ENCODE data around the gene FGFRL1.

Gene FGFRL1

DNA sequence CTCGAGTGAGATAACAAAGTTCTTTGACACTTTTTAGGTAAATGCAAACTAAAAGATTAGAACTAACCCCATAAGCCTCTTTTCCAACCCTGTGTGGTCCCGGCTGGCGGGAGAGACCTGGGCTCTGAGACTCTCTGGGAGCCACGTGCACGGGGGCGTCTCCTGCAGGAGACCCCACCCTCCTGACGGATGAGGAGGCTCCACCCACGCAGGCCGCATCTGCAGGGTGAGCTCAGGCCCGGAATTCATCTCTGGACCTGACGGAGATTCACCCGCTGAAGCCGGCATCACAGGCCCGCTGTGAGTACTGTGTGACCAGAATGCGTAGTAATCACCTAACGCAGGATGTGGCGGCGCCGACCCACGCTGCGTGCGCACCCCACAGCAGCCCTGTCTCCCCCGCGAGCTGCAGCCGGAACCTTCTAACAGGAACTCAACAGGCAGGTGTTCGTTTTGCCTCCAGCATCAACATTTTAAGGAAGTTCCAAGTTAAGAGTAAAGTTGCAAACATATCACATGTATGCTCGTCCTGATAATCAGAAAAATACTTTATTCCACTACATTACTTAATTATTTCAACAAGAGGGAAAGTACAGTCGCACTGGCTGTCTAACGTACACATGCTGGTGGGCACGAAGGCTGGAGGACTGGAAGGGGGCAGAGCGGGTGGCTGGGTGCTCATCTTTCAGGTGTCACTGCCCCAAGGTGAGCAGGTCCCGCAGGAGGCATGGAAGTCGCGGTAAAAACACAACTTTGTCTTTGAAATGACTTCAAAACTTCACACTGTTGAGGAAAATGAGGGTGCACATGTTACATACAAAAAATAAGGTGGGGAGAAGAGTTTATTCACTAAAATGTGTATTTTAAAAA, 44.5 kb downstream of the FGFRL1 start:
- DNase-seq, result no peak

DNA sequence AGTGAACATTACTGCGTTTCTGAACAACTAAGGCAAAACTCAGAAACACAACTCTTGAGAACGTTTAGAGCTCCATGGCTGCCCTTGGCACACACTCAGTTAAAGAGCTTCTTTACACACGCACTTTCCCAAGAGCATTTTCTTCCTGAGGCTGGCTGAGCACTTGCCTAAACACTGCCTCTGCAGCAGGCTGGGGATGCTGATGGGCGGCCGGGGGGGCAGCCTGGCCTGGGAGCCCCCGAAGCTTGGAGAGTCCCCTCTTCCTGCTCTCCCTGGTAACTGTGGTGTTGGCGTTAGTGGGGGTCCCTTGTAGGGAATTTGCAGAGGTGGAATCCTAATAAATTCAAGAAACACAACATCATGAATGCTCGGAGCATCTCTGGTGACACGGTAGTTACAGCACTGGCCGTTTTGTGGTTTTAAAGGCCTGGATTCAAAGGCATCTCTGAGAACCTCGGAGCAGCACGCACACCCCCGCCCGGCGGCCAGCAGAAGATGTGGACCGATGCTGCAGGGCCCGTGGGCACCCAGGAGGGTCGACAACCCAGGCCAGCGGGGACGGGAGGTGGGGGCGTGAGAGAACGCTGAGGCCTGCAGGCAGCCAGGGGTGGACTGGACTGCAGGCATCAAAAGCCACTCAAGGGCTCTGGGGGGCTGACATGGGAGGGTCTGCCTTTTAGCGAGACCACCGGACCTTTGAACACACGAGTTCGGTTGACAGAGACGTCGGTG, 45.4 kb downstream of the FGFRL1 start:
- no peak for DNase-seq

DNA sequence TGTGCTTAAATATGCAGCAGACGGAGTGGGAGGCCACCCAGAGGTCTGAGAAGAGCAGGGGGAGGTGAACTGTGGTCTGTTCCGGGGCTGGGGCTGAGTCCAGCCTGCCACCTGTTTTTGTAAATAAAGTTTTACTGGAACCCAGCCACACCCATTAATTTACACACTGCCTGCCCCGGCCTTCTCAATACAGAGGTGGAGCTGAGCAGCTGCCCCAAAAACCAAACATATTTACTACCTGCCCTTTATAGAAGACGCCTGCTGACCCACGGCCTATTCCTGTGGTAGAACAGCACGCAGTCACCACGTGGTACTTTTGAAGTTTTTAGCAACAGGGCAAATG, 45.9 kb downstream of the FGFRL1 start:
- no peak for DNase-seq

- DNase-seq, result no peak
Measured at GRCh38 chr4:1058198-1058996, 47.0 kb downstream of the FGFRL1 start.

DNA sequence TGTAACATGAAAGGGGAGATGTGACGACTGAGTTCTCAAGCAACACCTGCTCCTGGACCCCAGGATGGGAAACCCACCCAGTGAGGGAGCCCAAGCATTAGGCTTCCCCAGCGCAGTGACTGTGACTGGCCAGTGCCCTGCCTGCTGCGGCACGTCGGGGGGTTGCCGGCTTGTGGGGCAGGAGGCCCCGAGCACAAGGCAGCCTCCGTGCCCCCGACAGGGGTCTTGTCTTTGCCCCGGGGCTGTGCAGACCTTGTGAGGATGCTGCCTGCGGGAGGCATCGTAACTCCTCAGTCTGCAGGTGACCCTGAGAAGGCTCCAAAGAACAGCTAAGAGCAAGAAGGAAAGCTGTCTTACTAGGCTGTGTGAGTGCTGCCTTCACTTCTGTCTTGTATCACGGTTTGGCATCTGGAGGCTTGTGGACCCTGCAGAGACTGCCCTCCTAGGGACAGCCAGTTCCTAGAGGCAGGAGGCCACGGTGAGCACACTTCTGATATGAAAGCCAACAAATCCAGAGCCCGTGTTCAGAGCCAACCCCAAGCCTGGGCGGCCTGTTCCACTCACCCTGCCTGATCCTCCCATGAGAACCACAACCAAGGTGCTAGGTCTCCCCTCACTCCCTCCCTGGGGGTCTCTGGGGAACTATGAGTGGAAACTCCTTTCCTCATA, 47.7 kb downstream of the FGFRL1 start:
- no peak for DNase-seq

DNA sequence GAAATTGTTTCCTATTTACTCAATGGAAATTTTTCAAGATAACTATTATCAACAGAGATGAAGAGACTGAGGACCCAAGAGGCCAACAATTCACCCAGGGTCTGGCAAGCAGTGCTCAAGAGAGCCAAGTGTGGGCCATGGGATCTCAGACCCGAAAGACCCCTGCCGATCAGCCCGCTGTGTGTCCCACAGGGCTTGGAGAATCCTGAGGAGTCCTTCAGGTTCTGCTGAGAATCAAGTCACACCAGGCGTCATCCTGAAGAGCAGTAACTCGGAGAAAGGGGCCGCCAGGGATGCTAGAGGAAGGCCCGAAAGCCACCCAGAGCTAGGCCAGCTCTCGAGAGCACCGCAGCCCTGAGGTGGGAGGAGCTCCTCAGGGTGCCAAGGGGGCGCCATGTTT, 48.7 kb downstream of the FGFRL1 start:
- DNase-seq, result no peak

- no peak for DNase-seq
Measured at GRCh38 chr4:1060621-1061020, 49.2 kb downstream of the FGFRL1 start.

DNA sequence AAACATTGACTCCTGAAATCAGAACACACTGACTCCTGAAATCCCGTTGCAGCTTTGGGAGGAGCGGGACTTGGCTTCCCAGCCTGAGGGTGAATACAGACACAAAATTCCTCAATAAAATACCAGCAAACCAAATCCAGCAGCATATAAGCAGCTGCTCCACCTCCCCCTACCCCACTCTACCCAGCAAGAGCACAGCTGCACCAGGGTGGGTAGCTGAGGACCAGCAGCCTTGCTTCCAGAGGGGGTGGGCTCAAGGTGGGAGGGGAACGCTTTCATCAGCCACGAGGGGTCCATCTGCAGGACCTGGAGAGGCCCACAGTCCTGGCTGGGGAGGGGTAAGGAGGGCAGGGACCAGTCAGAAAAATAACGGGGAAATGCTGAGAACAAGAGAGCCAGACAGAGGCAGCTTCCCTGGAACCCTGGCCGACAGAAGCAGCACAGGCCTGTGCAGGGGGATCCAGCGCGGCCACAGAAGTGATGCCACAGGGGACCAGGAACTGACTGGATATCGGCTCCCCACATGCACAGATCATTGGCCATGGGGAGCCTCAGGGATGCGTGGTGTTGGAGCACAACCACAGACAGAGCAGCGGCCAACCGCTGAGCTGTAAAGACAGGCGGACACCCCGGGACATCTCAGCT, 49.8 kb downstream of the FGFRL1 start:
- no peak for DNase-seq

DNA sequence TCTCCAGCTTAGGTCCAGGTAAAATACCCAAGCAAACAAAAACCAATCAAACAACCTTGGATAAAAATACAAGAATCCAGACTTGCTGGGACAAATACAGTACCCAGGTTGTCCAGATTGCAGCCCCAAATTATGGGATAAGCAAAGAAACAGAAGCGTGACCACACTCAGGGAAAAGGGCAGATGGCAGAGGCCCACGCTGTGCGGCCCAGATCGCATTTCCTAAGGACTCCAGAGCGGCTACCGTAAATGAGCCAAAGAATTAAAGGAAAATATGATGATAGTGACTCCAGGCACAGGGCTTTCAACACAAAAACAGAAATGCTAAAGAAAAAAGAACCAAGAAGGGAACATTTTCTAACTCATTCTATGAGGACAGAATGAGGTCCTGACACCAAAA, 50.3 kb downstream of the FGFRL1 start:
- no peak for DNase-seq

DNA sequence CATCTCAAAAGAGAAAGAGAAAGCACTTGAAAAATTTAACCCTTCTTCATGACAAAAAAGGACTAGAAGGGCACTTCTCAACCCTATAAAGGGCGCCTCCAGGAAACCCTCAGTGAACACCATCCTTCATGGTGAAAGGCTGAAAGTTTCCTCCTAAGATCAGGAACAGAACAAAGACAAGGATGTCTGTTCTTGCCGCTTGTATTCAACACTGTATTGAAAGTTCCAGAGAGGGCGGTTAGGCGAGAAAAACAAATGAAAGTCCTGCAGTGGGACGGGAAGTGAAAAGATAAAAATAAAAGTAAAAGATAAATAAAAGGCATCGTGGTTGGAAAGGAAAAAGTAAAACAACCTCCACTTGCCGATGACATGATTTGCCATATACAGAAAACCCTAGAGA, 51.0 kb downstream of the FGFRL1 start:
- no peak for DNase-seq

GRCh38 chr4:1065732-1066131, 54.3 kb downstream of the FGFRL1 start:
- no peak for DNase-seq

DNA sequence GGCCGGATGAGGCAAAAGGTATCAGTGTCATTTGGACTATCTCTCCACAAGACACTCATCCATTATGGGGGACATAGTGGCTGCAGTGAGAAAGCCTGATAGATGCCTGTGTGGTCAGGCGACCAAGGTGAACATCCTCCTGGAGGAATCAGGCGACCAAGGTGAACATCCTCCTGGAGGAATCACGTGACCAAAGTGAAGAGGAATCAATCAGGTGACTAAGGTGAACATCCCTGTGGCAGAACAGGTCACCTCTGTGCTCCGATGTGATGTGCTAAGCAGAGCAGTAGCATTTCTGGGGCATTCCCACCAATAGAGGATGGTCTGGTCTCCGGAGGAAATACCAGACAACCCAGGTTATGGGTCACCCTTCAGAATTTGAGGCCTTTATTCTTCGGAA, 58.0 kb downstream of the FGFRL1 start:
- DNase-seq, result no peak

DNA sequence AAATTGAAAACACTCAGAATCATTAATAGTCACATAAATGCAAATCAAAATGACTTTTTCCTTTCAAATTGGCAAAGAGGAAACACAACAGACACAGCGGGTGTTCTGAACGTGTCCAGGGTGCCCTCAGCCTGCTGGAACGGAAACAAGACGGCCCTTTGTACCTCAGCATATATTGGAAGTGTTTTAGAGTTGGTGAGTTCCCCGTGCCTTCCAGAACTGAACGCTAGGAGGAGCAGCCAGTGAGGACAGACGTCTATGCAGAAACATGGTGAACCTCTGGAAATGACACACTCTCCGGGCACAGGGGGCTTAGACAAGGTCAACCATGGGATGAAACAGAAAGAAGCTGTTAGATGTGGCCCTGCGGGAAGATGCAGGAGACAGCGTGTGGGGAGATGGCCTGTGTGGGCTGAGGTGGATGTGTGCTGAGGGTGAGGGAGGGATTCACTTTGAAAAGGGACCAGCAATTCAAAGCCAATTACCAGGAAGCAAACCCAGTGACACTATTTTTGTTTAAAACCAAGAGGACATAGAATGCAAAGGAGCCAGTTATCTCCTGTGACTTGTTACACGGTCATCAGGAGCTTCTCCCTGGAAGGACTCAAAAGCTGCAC, 61.5 kb downstream of the FGFRL1 start:
- DNase-seq, result no peak

DNA sequence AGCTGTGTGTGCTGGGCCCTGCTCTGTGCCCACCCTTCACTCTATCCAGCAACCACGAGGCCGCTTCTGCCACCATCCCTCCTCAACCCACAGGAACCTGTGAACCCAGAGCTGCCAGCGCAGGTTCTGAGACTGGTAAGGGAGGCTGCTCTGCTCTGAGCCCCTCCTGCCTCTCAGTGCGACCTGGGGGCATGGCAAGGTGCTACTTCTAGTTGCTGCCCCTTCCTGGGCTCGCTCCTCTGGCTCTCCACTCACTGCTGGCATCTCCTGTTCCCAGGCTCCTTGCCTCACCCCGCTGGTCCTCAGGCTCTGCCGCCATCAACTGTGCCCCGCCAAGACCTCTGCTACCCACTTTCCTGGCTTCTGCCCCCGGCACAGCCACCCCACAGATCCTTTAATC, 62.7 kb downstream of the FGFRL1 start:
- DNase-seq, result no peak

GRCh38 chr4:1075225-1075624, 63.8 kb downstream of the FGFRL1 start:
- no peak for DNase-seq

DNA sequence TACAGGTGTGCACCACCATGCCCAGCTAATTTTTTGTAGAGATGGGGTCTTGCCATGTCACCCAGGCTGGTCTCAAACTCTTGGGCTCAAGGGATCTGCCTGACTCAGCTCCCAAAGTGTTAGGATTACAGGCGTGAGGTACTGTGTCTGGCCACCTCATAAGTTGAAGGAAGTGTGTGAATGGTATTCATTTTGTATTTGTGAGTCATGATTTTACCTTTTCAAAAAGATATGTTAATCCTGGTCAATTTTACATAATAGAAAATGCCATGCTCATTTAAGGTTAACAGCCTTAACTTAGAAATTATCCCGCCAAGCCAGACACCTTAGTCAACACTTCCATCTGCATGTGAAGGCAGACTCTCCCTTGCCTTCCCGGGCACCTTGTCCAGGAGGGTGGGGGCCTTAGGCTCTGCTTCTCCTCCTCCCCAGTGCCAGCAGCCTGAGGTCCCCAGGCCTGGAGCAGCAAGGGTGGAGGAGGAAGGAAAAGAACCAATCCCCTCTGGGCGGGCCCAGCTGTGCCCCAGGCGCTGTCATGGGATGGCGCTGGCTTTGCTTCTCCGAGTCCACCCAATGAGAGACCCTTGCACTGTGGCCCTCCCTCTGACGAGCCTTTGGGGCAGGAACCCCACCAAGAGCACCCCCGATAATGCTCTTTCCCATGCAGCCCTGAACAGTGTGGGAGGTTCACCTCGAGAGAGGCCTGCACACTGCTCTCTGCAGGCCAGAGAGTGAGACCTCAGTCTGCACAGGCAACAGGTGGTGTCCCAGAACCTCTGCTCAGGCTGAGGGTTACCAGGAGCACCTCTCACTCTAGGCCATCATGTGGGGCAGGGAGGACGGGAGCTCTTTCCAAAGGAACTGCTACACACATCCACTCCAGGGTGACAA, 64.6 kb downstream of the FGFRL1 start:
- DNase-seq, result no peak

Measured in NCI-H1105 (cell line).